Measurements from ENCODE around the gene XPO1. TPM values are rescaled to one million over a fixed set of nuclear protein-coding genes. Genes with fewer than 3 reads are reported as not detected.
A peak's percentile ranks its signal among the peaks of the same experiment; 100 is the strongest.

Gene XPO1
- total and polyA plus RNA-seq, 4 donors = 15.0 to 149 (median 41.3) TPM

DNA sequence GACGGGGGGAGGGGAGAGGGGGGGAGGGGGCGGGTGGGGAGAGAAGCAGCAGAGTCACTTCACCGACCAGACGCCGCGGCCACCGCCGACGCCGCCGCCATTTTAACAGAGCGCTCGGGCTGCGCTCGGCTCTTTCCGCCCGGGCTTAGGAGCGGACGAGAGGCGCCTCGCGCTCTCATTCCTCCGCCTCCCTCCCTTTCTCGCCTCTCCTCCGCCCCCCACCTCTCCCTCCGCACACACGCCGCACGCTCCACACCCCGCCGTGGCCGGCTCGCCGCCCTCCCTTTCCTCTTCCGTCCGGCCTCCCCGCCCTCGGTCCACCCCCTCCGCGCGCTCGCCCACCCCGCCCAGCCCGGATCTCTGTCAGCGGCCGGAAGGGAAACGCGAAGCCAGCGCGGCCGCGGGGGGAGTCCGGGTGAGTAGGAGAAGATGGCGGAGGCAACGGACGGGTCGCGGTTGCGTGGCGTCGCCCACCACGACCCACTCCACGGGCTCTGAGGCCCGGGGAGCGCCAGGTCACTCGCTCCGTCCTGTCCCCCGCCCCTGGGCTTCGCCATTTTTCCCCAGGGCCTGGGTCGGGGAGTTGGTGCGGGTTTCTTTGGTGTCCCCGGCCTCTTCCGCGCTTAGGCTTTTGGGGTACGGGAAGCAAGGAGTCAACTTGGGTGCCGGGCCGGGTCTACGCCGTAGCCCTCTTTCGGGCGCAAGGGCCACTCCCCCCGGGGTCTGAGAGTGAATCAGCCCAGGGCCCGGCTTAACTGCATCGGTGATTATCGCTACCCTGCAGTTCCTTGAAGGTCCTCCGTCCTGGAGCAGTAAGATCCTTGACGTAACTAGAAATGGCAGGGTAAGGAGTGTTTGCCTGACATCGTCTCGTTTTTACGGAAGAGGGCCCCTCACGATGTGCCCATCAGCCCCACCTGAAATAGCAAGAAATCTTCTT, 66.9 kb downstream of the XPO1 start, which contains the start of gene USP34 (continued):
- TF ChIP-seq MAX (IDR thresholded peaks at IDR 0.05) (no peak), TAF1 (conservative IDR thresholded peaks at IDR 0.05) (peak; percentile 22), RXRA (IDR thresholded peaks at IDR 0.05) (no peak), SP1 (IDR thresholded peaks at IDR 0.05) (no peak), RAD21 (IDR thresholded peaks at IDR 0.05) (peak; percentile 2 to 30)

DNA sequence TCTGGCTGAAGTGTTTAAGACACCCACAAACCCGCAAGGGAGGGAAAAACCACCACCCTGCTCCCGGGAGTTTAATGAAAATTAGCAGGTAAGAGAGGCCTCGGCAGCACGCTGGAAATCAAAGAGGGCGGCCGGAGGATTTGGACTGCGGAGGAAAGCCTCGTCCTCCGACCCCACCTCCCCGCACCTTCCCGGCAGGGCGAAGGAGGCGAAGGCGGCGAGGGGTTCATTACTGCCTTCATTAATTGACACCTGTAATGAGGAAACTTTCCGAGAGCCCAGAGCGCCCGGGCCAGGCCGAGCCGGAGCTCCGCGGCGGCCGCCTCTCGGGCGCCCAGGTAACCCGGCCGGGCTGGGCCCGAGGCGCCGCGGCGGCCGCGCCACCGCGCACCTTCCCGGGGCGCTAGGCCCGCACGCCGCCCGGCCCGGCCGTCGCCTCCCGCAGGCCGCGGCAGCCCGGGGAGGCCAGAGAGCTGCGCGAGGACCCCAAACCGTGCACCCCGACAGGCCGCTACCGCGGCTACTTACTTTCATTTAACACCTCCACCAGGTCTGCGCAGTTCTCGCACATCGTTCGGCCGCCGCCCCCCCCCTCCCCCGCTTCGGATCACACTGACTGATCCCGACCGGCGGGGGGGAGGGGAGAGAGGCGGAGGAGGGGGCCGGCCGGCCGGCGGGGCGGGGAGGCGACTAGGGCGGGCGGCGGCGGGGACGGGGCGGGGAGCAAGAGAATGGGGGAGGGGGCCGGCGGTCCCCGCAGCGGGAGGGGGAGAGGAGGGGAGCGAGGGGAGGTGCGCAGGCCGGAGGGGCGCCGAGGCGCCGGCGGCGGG, 67.8 kb downstream of the XPO1 start:
- TF ChIP-seq JUND (IDR thresholded peaks at IDR 0.05) = no peak
- peak; percentile 14 for TF ChIP-seq YY1 (IDR thresholded peaks at IDR 0.05)
- DNase-seq (ENCODE audit: low spot score) = peak; percentile 88
- Histone ChIP-seq H3K27me3 (ENCODE audit: control insufficient read depth in 4 of 4, insufficient read depth in 4 of 4, low read length in 3 of 4) (no peaks in the 10 kb centered on the region), H3K4me1 (ENCODE audit: control insufficient read depth in 4 of 4, insufficient read depth in 4 of 4, low read length in 3 of 4) (peaks cover 8 to 18% (median 10%) of the 10 kb centered on the region in 4 donors), H3K9ac (ENCODE audit: low read depth in 1 of 2, low read length in 2 of 2) (peak overlapping the region; percentile 94 to 97), H3K27ac (ENCODE audit: low read depth in 1 of 2, low read length in 2 of 2) (peak overlapping the region; percentile 67 to 79), H3K4me3 (ENCODE audit: low read depth in 1 of 3, low read length in 3 of 3) (peak overlapping the region; percentile 78 to 100 (median 87)), H3K36me3 (ENCODE audit: control insufficient read depth in 4 of 4, insufficient read depth in 3 of 4, low read depth in 1 of 4, low read length in 3 of 4) (no peaks in the 10 kb centered on the region), H3K9me3 (ENCODE audit: control insufficient read depth in 4 of 4, low read length in 3 of 4) (no peaks in the 10 kb centered on the region)
- 2% methylated on average over 89 of the region's 94 CpGs for WGBS

- peaks cover 8 to 18% (median 10%) of the 10 kb centered on the region in 4 donors for H3K4me1 ChIP-seq (ENCODE audit: control insufficient read depth in 4 of 4, insufficient read depth in 4 of 4, low read length in 3 of 4)
Observed at GRCh38 chr2:61469424-61470121, 68.6 kb downstream of the XPO1 start.

More at GRCh38 chr2:61469424-61470121, 68.6 kb downstream of the XPO1 start:
- TF ChIP-seq YY1 (IDR thresholded peaks at IDR 0.05) = no peak
- no peak for TF ChIP-seq GABPA (IDR thresholded peaks at IDR 0.05 in 1 of 2, conservative IDR thresholded peaks at IDR 0.05 in 1 of 2)
- no peak for TF ChIP-seq RXRA (IDR thresholded peaks at IDR 0.05)
- no peak for TF ChIP-seq JUND (IDR thresholded peaks at IDR 0.05)
- no peak for TF ChIP-seq EGR1 (IDR thresholded peaks at IDR 0.05; ENCODE audit: low read depth in 2 of 2)
- TF ChIP-seq, protein P1, sequence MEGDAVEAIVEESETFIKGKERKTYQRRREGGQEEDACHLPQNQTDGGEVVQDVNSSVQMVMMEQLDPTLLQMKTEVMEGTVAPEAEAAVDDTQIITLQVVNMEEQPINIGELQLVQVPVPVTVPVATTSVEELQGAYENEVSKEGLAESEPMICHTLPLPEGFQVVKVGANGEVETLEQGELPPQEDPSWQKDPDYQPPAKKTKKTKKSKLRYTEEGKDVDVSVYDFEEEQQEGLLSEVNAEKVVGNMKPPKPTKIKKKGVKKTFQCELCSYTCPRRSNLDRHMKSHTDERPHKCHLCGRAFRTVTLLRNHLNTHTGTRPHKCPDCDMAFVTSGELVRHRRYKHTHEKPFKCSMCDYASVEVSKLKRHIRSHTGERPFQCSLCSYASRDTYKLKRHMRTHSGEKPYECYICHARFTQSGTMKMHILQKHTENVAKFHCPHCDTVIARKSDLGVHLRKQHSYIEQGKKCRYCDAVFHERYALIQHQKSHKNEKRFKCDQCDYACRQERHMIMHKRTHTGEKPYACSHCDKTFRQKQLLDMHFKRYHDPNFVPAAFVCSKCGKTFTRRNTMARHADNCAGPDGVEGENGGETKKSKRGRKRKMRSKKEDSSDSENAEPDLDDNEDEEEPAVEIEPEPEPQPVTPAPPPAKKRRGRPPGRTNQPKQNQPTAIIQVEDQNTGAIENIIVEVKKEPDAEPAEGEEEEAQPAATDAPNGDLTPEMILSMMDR (IDR thresholded peaks at IDR 0.05; ENCODE audit: low read depth, low read length, missing input control) = no peak
- TF ChIP-seq FOXA2 (IDR thresholded peaks at IDR 0.05) = no peak
- TF ChIP-seq HNF4A (conservative IDR thresholded peaks at IDR 0.05) = no peak
- no peak for TF ChIP-seq RAD21 (IDR thresholded peaks at IDR 0.05)
- TF ChIP-seq, protein P2, sequence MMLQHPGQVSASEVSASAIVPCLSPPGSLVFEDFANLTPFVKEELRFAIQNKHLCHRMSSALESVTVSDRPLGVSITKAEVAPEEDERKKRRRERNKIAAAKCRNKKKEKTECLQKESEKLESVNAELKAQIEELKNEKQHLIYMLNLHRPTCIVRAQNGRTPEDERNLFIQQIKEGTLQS (IDR thresholded peaks at IDR 0.05) = no peak
- no peak for TF ChIP-seq ZBTB33 (IDR thresholded peaks at IDR 0.05)
- no peak for TF ChIP-seq REST (IDR thresholded peaks at IDR 0.05)
- no peak for TF ChIP-seq NR2F2 (IDR thresholded peaks at IDR 0.05)
- no peak for TF ChIP-seq MAX (IDR thresholded peaks at IDR 0.05)
- Histone ChIP-seq H3K27ac (ENCODE audit: low read depth in 1 of 2, low read length in 2 of 2) (peak overlapping the region; percentile 67 to 79), H3K9me3 (ENCODE audit: control insufficient read depth in 4 of 4, low read length in 3 of 4) (no peaks in the 10 kb centered on the region), H3K9ac (ENCODE audit: low read depth in 1 of 2, low read length in 2 of 2) (peak overlapping the region; percentile 94 to 97), H3K27me3 (ENCODE audit: control insufficient read depth in 4 of 4, insufficient read depth in 4 of 4, low read length in 3 of 4) (no peaks in the 10 kb centered on the region), H3K36me3 (ENCODE audit: control insufficient read depth in 4 of 4, insufficient read depth in 3 of 4, low read depth in 1 of 4, low read length in 3 of 4) (no peaks in the 10 kb centered on the region), H3K4me3 (ENCODE audit: low read depth in 1 of 3, low read length in 3 of 3) (peak overlapping the region; percentile 78 to 100 (median 87))
- WGBS = 5% methylated on average over 8 of the region's 8 CpGs
- DNase-seq (ENCODE audit: low spot score) = no peak
